ENCODE results near the gene SLC44A3. TPM values are rescaled to one million over a fixed set of nuclear protein-coding genes. Genes with fewer than 3 reads are reported as not detected.

Gene SLC44A3
- total RNA-seq, 2 donors from 2014 or later = 5.5 to 6.3 TPM

DNA sequence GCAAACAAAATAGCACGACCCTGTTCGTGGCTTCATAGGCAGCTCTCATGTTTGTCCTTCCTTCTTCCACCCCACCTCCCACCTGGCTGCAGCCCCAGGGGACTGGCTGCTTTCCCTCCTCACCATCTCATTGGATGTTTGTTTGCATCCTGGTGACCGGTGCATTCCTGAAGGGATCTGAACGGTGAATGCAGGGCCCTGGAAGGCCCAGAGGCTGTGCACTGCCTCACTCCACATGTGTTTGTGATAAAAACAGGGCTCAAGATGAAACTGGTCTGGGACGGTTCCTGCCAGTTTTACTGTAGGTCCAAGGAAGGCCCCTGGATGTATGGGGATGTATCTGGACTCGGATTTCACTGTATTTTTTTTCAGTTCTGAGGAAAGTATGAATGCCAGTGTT, 63.9 kb downstream of the SLC44A3 start:
- WGBS, 2 experiments (ENCODE audit: insufficient coverage in 1 of 2, insufficient read length in 1 of 2) = 31 to 38% methylated on average over 4 to 6 of the region's 6 CpGs
- H3K27me3 ChIP-seq (ENCODE audit: control insufficient read depth, insufficient read depth, low read length, poor library complexity, severe bottlenecking) = no peaks in the 10 kb centered on the region
- Mint-ChIP-seq H3K4me3 (peak overlapping the region; percentile 19), H3K9me3 (no peaks in the 10 kb centered on the region), H3K27ac (peak overlapping the region; percentile 95), H3K36me3 (ENCODE audit: low read depth) (no peaks in the 10 kb centered on the region), H3K4me1 (peaks cover 50% of the 10 kb centered on the region), H3K27me3 (ENCODE audit: insufficient read depth) (no peaks in the 10 kb centered on the region)
- peaks cover 6% of the 10 kb centered on the region for H3K4me1 ChIP-seq (ENCODE audit: control insufficient read depth, insufficient read depth, low read length)
- peak overlapping the region; percentile 69 for H3K27ac ChIP-seq (ENCODE audit: low read depth, low read length)
- H3K9me3 ChIP-seq (ENCODE audit: control insufficient read depth, low read length) = no peaks in the 10 kb centered on the region
- H3K4me3 ChIP-seq (ENCODE audit: low read length) = no peak overlapping the region
- DNase-seq = peak; percentile 91
- peak overlapping the region; percentile 3 for H3K9ac ChIP-seq (ENCODE audit: extremely low read depth, low read length, poor library complexity, severe bottlenecking)
- H3K36me3 ChIP-seq (ENCODE audit: control insufficient read depth, insufficient read depth, low read length) = no peaks in the 10 kb centered on the region
- TF ChIP-seq CTCF (conservative IDR thresholded peaks at IDR 0.05) = no peak

DNA sequence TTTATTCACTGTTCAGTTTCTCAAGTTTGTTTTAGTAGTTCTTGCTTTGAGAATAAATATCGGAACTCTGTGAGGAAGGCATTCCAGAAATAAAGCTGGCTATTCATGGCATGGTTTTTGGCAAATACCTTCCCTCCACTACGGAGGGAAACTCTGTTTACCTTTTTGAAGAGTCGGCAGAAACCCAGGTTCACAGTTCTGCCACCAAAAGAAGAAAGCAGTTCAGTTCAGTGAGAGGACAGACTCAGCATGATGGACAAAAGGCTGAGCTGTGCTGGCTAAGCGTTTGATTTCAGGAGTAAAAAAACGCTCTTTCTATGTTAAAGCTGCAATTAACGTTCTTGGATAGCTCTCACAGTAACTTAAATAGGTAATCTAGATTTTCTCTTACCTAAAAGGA, 64.3 kb downstream of the SLC44A3 start:
- Mint-ChIP-seq H3K9me3 (no peaks in the 10 kb centered on the region), H3K4me3 (peak overlapping the region; percentile 19)

DNA sequence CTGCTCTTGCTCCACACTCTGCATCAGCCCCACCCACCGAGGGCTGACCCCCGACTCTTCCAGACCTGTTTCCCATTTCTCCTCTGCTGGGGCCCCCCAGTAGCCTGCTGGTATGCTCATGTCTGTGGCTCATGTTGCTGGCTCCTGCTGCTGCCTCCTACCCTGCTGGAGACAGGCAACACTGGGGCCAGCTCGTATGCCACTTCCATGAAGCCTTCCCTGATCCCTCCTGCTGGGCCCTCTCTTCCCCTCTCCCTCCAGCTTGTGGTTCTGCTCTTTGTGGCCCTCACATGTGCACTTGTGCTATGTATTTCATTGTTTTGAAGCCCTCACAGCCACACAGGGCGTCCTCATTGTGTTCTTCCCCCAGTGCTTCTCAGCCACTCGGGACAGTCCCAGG, 66.2 kb downstream of the SLC44A3 start:
- peak; percentile 64 for DNase-seq
- H3K9ac ChIP-seq (ENCODE audit: extremely low read depth, low read length, poor library complexity, severe bottlenecking) = no peak overlapping the region
- no peaks in the 10 kb centered on the region for H3K27me3 Mint-ChIP-seq (ENCODE audit: insufficient read depth)
- H3K36me3 ChIP-seq (ENCODE audit: control insufficient read depth, insufficient read depth, low read length) = peaks cover 5% of the 10 kb centered on the region
- H3K4me3 Mint-ChIP-seq = no peak overlapping the region
- peaks cover 11% of the 10 kb centered on the region for H3K36me3 Mint-ChIP-seq (ENCODE audit: low read depth)
- H3K9me3 Mint-ChIP-seq = no peaks in the 10 kb centered on the region
- 88 to 92% methylated on average over 2 to 5 of the region's 5 CpGs for WGBS, 2 experiments (ENCODE audit: insufficient coverage in 1 of 2, insufficient read length in 1 of 2)
- H3K27ac Mint-ChIP-seq = no peak overlapping the region
- H3K9me3 ChIP-seq (ENCODE audit: control insufficient read depth, low read length) = no peaks in the 10 kb centered on the region
- peaks cover 52% of the 10 kb centered on the region for H3K4me1 Mint-ChIP-seq
- no peak overlapping the region for H3K4me3 ChIP-seq (ENCODE audit: low read length)
- H3K4me1 ChIP-seq (ENCODE audit: control insufficient read depth, insufficient read depth, low read length) = peaks cover 6% of the 10 kb centered on the region
- no peaks in the 10 kb centered on the region for H3K27me3 ChIP-seq (ENCODE audit: control insufficient read depth, insufficient read depth, low read length, poor library complexity, severe bottlenecking)
- no peak overlapping the region for H3K27ac ChIP-seq (ENCODE audit: low read depth, low read length)
- no peak for TF ChIP-seq CTCF (conservative IDR thresholded peaks at IDR 0.05)

More for the DNA sequence above, 64.3 kb downstream of the SLC44A3 start:
- peaks cover 52% of the 10 kb centered on the region for H3K4me1 Mint-ChIP-seq
- no peaks in the 10 kb centered on the region for H3K36me3 Mint-ChIP-seq (ENCODE audit: low read depth)
- 79 to 85% methylated on average over 2 to 6 of the region's 6 CpGs for WGBS, 2 experiments (ENCODE audit: insufficient coverage in 1 of 2, insufficient read length in 1 of 2)
- H3K36me3 ChIP-seq (ENCODE audit: control insufficient read depth, insufficient read depth, low read length) = no peaks in the 10 kb centered on the region
- H3K27ac ChIP-seq (ENCODE audit: low read depth, low read length) = peak overlapping the region; percentile 69
- no peaks in the 10 kb centered on the region for H3K27me3 Mint-ChIP-seq (ENCODE audit: insufficient read depth)
- H3K4me3 ChIP-seq (ENCODE audit: low read length) = no peak overlapping the region
- peak overlapping the region; percentile 95 for H3K27ac Mint-ChIP-seq
- H3K27me3 ChIP-seq (ENCODE audit: control insufficient read depth, insufficient read depth, low read length, poor library complexity, severe bottlenecking) = no peaks in the 10 kb centered on the region
- TF ChIP-seq CTCF (conservative IDR thresholded peaks at IDR 0.05) = no peak
- no peaks in the 10 kb centered on the region for H3K9me3 ChIP-seq (ENCODE audit: control insufficient read depth, low read length)
- peaks cover 6% of the 10 kb centered on the region for H3K4me1 ChIP-seq (ENCODE audit: control insufficient read depth, insufficient read depth, low read length)
- H3K9ac ChIP-seq (ENCODE audit: extremely low read depth, low read length, poor library complexity, severe bottlenecking) = peak overlapping the region; percentile 3
- DNase-seq = no peak
